ENCODE data around the gene ZNF320. TPM values are rescaled to one million over a fixed set of nuclear protein-coding genes. Genes with fewer than 3 reads are reported as not detected.

The ZNF320 gene
- total and polyA plus RNA-seq, 9 of the 15 experiments (the other 6 are each of a cell fraction or from before 2014, with no cell fraction given) = 5.4 to 25.6 (median 11.7) TPM

- ATAC-seq (peak; percentile 62), FAIRE-seq (peak; percentile 84), DNase-seq (ENCODE audit: extremely low read depth in 1 of 4, low spot score in 3 of 4) (peak in 1 of 4 experiments; percentile 76)
- Histone ChIP-seq H3K27me3 (ENCODE audit: control insufficient read depth in 2 of 2, insufficient read depth in 2 of 2, low read length in 2 of 2) (no peaks in the 10 kb centered on the region), H2AFZ (ENCODE audit: low read depth, low read length) (no peak overlapping the region), H3K27ac (ENCODE audit: extremely low read depth, low read depth, low read length) (peak overlapping the region; percentile 79), H3K4me2 (ENCODE audit: insufficient read depth, low read length) (peak overlapping the region; percentile 37; the same call in 1 of the 2 replicates), H3K79me2 (ENCODE audit: control insufficient read depth, insufficient read depth, low read length) (peaks cover 85% of the 10 kb centered on the region), H3K4me1 (replicated peaks in 1 of 2; ENCODE audit: control insufficient read depth in 2 of 2, insufficient read depth in 2 of 2, low read length in 2 of 2) (peaks cover 35 to 41% of the 10 kb centered on the region in 2 experiments), H3K9me3 (replicated peaks; ENCODE audit: control insufficient read depth, insufficient read depth, low read depth, low read length) (peaks cover 2% of the 10 kb centered on the region; the same call in 1 of the 2 replicates), H4K20me1 (replicated peaks; ENCODE audit: control insufficient read depth, insufficient read depth, low read length) (no peaks in the 10 kb centered on the region), H3K36me3 (ENCODE audit: control insufficient read depth, insufficient read depth, low read length) (peaks cover 45% of the 10 kb centered on the region; the same call in 2 of the 3 replicates), H3K9ac (ENCODE audit: insufficient read depth in 1 of 2, low read depth in 2 of 2, low read length in 2 of 2) (peak overlapping the region in 1 of 2 experiments; percentile 54; a peak in 3 of 4 replicates), H3K9me1 (ENCODE audit: control insufficient read depth, insufficient read depth, low read length) (no peaks in the 10 kb centered on the region), H3K4me3 (no peak overlapping the region)
- ChIA-PET POLR2A (interaction anchor here (0.6 to 1.3 kb wide), 3 partner anchors 10 to 312 kb away, joined by 3 read pairs; no protein-coding TSS in a partner anchor), CTCF (ENCODE audit: low intra/inter-chr PET ratio) (interaction anchor here (0.6 kb wide), 1 partner anchor 38 kb away, joined by 4 read pairs; the partner anchor contains the start of gene ZNF320)
- 15% methylated on average over 8 of the region's 8 CpGs for WGBS (ENCODE audit: insufficient coverage, low coverage, missing lambda C conversion rate)
- BruUV-seq (replicated peaks) = no TSS peak
- in situ Hi-C loops (cut with MboI) (no loop called here), intact Hi-C loops (cut with micrococcal nuclease) (loop anchor here (5.0 kb wide), 1 partner anchor 38 kb away; the partner anchor contains the start of gene ZNF320)
- TF ChIP-seq L3MBTL2 (IDR thresholded peaks at IDR 0.05) = 0 out of 2 replicates have a peak, but pooled peaks have one; percentile 8
- TF ChIP-seq TCF15 (CRISPR knock-in tag; IDR thresholded peaks at IDR 0.05) = no peak
- peak; percentile 39; the same call in 1 of the 2 replicates for TF ChIP-seq CBFA2T3 (IDR thresholded peaks at IDR 0.05)
- no peak for TF ChIP-seq CCNT2 (IDR thresholded peaks at IDR 0.05; ENCODE audit: borderline replicate concordance, extremely low read depth, insufficient read length, low read depth, low read length)
- peak; percentile 12; the same call in 1 of the 2 replicates for TF ChIP-seq ZNF592 (IDR thresholded peaks at IDR 0.05)
- TF ChIP-seq FOSL1 (tag; conservative IDR thresholded peaks at IDR 0.05) = peak; percentile 77
- TF ChIP-seq JUN (IDR thresholded peaks at IDR 0.05; ENCODE audit: borderline replicate concordance, low read depth, low read length) = peak; percentile 80
- TF ChIP-seq JUN (CRISPR knock-in tag; IDR thresholded peaks at IDR 0.05; ENCODE audit: borderline replicate concordance) = no peak; the same call in 1 of the 2 replicates
- TF ChIP-seq NFE2L1 (tag; IDR thresholded peaks at IDR 0.05; ENCODE audit: borderline replicate concordance, low read depth) = no peak
- TF ChIP-seq ATF3 (IDR thresholded peaks at IDR 0.05) = peak; percentile 88
- peak; percentile 62; the same call in 1 of the 2 replicates for TF ChIP-seq ATF3 (CRISPR knock-in tag; conservative IDR thresholded peaks at IDR 0.05)
- 0 out of 2 replicates have a peak, but pooled peaks have one; percentile 42 for TF ChIP-seq DPF2 (IDR thresholded peaks at IDR 0.05)
- TF ChIP-seq JUND (IDR thresholded peaks at IDR 0.05; ENCODE audit: borderline replicate concordance, low read depth, low read length) = peak; percentile 87
- TF ChIP-seq JUND (tag; IDR thresholded peaks at IDR 0.05; ENCODE audit: borderline replicate concordance, low read depth, low read length) = peak; percentile 68; the same call in 1 of the 3 replicates
- TF ChIP-seq CEBPB (tag; IDR thresholded peaks at IDR 0.05) = peak; percentile 10; the same call in 1 of the 2 replicates
- peak; percentile 40; the same call in 1 of the 2 replicates for TF ChIP-seq SMARCA4 (IDR thresholded peaks at IDR 0.05)
- no peak for TF ChIP-seq C11orf30 (IDR thresholded peaks at IDR 0.05; ENCODE audit: low read depth)
- peak; percentile 73; the same call in 1 of the 2 replicates for TF ChIP-seq MEF2A (IDR thresholded peaks at IDR 0.05; ENCODE audit: control insufficient read depth, low read depth, low read length)
Observed at GRCh38 chr19:52935434-52935833, 38.0 kb upstream of the ZNF320 start.

Measured in K562 (cell line).